Forelimb muscle (tissue), 1 donor: ENCODE data around the gene CCDC175. TPM values are rescaled to one million over a fixed set of nuclear protein-coding genes. Genes with fewer than 3 reads are reported as not detected.
A peak's percentile ranks its signal among the peaks of the same experiment; 100 is the strongest.

ENCODE experiments used
- DNase-seq: peaks from one replicate; pipeline ENCODE4 v3.0.0-alpha.2; 2013; ENCODE audit warnings: low read depth
- polyA plus RNA-seq: library from polyadenylated mRNA; unstranded; fragments of 120-200 nt; gene quantifications from one replicate; pipeline ENCODE4 v1.2.1, GENCODE V29; 2013; ENCODE audit not compliant: insufficient read length

CCDC175 gene
- polyA plus RNA-seq, 1 donor, result not detected

DNA sequence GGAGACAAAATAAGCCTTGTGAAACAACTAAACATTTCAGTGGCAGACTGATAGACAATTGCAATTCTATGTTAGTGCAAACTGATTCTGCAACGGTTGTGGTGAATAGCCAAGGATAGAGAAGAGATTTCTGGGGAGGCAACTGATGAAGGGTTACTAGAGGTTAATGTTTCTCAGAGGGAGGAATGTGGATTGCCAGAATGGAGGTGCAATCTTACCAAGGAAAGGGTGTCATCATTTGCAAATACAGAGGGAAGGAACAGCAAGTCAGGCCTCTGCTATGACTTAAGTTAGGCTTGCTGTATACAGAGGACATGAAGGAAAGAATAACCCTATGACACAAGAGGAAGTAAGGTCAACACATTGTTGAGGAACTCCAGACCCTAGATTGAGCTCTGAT lies 35.8 kb downstream of the CCDC175 start:
- DNase-seq, result no peak

- no peak for DNase-seq
Measured at GRCh38 chr14:59538936-59539335, 37.7 kb downstream of the CCDC175 start.

DNA sequence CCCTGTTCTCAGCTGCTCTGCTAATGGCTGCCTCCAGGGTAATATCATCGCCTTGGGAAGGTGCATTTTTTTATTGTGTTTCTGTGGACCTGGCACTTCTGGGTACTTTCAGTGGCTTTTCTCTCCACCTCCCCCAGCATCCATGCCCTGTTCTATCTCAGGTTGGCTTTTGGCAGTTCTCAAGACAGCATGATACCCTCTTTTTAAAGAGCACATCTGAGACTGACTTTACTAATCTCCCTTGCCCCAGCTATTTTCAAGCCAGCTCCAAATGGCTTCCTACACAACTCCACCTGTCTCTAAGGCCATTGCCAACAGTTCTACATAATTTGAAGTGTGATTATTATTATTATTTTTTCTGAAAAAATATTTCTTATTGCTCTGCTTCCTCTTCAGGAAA lies 39.1 kb downstream of the CCDC175 start:
- no peak for DNase-seq

GRCh38 chr14:59534361-59534987 lies 42.1 kb downstream of the CCDC175 start:
- no peak for DNase-seq

DNA sequence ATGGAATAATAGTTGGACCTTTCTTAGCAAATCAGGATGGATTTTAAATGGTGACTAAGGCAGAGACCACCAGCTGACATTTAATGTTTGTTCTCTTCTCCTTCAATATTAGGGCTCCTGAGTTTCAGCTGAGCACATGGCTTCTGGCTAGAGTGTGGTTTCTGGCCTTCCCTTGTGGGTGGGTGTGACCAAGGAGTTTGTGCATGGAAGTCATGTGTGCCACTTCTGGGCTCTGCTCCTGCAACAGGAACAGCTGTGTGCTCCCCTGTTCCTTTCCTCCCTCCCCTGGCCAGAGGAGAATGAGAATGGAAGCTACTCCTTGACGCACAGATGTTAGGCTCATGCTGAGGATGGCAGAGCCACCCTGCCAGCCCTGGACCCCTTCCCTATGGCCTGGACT lies 44.2 kb downstream of the CCDC175 start:
- DNase-seq, result no peak

DNA sequence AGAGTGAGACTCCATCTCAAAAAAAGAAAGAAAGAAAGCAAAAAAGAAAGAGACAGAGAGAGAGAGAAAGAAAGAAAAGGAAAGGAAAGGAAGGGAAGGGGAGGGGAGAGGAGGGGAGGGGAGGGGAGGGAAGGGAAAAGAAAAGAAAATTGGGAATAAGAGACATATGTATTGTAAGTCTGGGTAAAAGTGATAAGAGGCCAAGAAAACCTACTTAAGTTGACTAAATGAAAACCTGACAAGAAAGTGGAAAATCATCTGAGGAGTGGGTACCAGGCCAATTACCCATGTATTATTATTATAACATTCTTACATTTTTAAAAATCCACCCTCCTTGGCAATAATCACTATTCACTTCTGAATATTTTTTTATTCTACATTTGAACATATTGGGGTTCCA lies 46.3 kb downstream of the CCDC175 start:
- no peak for DNase-seq

DNA sequence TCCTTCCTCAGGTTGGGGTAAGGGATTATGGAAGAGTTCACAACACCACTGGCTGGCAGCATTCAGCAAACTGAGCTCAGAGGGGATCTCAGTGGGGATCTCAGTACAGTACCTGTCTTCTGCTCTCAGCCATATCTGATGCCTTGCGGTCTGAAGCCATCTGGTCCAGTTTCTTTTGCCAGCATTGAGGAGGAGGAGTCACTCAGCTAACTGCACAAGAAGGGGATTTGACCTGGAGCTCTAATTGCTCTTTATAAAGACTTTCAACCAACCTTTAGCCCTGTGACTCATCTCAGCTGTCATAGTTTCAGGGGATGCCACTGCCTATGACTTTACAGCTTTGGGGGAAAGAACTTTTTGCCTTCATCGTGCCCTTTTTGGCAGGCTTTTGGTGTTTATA lies 47.4 kb downstream of the CCDC175 start:
- no peak for DNase-seq

- DNase-seq, result no peak
Measured at GRCh38 chr14:59520224-59520623, 56.4 kb downstream of the CCDC175 start.

DNA sequence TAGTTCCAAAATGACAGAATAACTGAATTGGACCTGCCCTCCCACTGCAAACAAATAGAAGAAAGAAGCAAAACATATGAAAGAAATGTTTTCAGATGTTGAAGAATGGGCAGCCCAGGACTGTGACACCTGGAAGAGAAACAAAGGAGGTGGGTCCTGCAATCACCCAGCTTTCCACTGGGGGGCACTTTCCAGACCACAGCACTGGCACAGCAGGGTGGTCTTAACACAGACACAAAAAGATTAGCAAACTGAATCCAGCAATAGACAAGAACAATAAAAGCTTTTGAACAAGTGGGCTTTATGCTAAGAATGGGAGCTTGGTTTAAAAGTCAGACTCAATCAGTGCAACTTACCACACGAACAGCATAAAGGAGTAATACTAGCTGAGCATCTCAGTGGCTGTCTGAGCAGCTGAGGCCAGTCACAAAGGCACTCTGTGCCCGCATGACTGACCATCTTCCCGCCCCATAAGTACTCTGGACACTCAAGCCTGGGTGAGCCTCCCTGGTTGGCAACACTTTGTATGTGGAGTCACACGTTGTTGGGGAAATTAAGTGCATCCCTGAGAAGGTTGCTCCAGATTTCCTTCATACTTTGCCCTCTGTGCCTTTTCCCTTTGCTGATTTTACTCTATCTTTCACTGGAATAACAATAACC lies 64.6 kb downstream of the CCDC175 start:
- no peak for DNase-seq

- no peak for DNase-seq
Measured at GRCh38 chr14:59510966-59511365, 65.6 kb downstream of the CCDC175 start.

- DNase-seq, result no peak
Measured at GRCh38 chr14:59510001-59510400, 66.6 kb downstream of the CCDC175 start.

- no peak for DNase-seq
Measured at GRCh38 chr14:59509101-59509500, 67.5 kb downstream of the CCDC175 start.

DNA sequence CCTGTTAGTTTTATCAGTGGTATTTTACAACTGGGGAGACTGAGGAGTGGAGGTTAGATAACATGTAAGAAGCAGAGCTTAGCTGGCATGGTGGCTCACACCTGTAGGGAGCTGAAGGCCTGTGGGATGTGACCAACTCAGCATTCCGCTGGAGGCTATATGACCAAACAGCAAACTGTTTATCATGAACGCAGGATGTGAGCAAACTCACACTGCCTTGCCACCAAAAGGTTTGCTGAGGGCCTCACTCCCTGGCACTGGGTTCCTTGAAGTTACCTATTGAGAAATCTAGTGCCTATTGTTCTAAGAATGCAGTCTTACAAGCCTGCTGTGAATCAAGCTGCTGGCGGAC lies 68.9 kb downstream of the CCDC175 start:
- DNase-seq, result no peak

DNA sequence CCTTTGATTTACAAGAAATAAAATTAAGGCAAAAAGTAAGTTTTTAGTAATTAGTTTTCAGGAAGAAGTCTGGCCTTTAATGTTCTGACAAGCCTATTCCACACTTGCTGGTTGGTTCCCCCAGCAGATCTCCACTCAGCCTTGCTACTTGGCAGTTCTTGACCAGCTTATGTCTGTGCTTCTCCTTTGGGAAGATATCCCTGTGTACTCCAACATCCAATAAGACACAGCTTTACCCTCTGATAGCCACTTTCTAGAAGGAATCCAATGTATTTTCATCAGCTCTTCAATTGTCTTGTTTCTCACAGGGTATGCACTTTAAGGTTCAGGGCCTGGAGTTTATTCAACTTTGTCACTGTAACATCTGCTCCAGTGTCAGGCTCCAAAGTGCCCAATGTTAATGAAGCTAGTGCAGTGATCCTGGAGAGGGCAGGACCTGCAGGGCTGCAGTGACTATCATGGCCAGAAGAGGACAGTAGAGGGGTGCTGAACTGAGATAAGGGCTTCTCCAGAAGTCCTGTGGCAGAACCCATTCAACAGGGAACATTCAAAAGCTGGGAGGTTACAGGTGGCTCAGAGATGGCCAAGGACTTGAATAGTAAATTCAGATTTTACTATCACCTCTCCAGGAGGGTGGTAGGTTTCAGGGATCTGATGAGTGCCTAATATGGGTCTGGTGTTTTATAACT lies 69.4 kb downstream of the CCDC175 start:
- no peak for DNase-seq

- no peak for DNase-seq
Measured at GRCh38 chr14:59503256-59503655, 73.4 kb downstream of the CCDC175 start.

GRCh38 chr14:59500732-59501131 lies 75.9 kb downstream of the CCDC175 start:
- no peak for DNase-seq

DNA sequence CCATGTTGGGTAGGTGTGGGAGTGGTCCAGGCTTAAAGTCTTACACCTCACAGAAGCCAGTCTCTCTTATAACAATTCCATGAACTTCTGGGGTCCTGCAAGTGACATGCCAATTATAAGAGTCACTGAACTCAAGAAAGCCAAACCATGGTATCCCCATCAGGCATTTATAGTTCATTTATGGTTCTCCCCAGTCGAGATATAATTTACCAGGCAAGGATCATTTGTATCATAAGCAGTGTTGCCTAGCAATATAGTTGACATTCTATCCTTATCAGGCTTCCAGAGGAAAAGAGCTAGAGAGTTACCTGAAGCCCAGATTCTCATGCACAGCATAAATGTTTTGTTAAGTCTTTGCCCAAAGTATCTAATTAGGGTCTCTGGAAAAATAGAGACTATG lies 84.2 kb downstream of the CCDC175 start:
- DNase-seq, result no peak

DNA sequence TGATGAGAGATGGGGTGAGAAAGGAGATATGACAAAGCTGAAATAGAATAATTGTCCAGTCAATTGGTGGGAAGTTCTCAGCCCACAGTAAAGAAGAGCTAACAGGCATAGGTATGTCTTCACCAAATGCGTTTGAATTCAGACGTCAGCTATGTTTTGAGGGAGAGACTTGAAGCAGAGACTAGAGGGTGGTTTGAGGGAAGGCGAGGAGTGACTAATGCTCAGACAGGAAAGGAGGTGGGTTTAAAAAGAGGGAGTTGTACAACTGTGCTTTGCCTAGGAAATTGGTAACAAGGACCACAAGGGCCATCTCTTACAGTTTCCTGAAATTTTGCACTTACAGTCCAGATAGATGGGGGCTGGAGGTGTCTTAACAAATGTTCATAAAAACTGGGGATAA lies 85.9 kb downstream of the CCDC175 start:
- no peak for DNase-seq

DNA sequence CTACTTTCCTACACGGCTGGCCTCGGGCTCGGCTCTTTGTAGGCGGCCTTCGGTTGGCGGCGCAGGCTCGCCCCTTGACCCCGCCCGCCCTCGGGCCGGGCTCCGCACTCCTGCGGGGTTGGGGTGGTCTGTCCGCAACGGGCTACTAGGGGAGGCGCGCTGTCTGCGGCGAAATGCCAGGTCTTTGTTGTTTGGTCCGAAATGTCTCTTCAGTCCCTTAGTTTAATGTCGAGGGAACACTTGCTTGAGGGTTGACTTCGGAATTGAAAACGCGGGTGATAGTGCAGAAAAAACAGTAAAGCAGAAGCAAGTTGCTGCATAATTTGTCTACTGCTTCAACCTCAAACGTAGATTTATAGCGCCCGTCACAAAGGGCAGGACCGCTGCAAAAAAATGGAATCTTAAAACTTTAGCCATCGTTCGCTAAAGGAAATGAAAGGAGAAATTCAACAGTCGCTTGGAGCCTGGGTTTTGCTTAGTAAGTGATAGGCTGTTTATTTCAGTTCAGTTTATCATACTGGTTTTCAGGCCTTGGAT lies 91.9 kb downstream of the CCDC175 start:
- DNase-seq, result no peak

GRCh38 chr14:59483819-59484638 lies 92.6 kb downstream of the CCDC175 start, which contains the start of the genes JKAMP and L3HYPDH:
JKAMP (plus strand) TSS chr14:59484517; CDS start chr14:59484590, 73 bp downstream.
L3HYPDH (minus strand) TSS chr14:59484408; CDS start chr14:59484316, 92 bp downstream.
- peak; percentile 88 for DNase-seq

DNA sequence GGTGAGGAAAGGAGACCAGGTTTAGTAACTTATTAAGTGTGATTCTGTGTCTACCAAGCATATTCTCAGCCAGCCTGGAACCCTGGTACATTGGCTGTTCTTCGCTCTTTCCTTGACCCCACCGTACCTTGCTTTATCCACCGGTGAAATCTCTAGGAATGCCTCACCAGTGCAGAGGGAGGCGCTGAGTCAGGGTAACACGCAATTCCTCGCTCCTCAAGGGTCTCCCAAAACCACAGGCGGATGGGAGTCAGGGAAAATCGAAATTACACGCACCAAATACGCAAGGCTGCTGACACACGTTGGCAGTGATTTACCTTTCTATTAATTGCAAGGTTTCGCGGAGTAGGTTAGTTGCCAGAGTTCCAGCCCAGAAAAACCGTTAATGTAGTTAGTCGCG lies 93.2 kb downstream of the CCDC175 start:
- no peak for DNase-seq
